Peyer's patch (tissue), 4 donors: Measurements from ENCODE around the gene PDLIM7. TPM values are rescaled to one million over a fixed set of nuclear protein-coding genes. Genes with fewer than 3 reads are reported as not detected.

Experiments
- DNase-seq, 3 donors: peaks; one replicate each; pipeline ENCODE4 v3.0.0-alpha.2; 2017 to 2019
- H3K27ac ChIP-seq, 4 donors: fragments of 200-600 bp; sonication (generic); one replicate each; pipeline ENCODE4 v1.5.1; 2016 to 2019
- H3K27me3 ChIP-seq, 2 donors: fragments of 200-600 bp; sonication (generic); one replicate each; pipeline ENCODE4 v1.5.1; 2019
- H3K36me3 ChIP-seq, 3 donors: fragments of 200-600 bp; sonication (generic); one replicate each; pipeline ENCODE4 v1.5.1; 2016 to 2019
- H3K4me1 ChIP-seq, 4 donors: fragments of 200-600 bp; sonication (generic); one replicate each; pipeline ENCODE4 v1.5.1; 2016 to 2019
- H3K4me3 ChIP-seq, 4 donors: fragments of 200-600 bp; sonication (generic); 1 replicate in 3 of 4; 2 replicates in 1 of 4; pipeline ENCODE4 v1.5.1; 2016 to 2019; ENCODE audit warnings: mild to moderate bottlenecking in 1 of 4
- H3K9me3 ChIP-seq, 4 donors: fragments of 200-600 bp; sonication (generic); one replicate each; pipeline ENCODE4 v1.5.1; 2016 to 2019; ENCODE audit warnings: mild to moderate bottlenecking in 1 of 4
- POLR2A ChIP-seq, 2 donors: fragments of 450-650 bp; IDR thresholded peaks; one replicate each; pipeline ENCODE4 v1.5.1; 2017; ENCODE audit warnings: antibody characterized with exemption in 2 of 2, mild to moderate bottlenecking in 2 of 2, moderate library complexity in 2 of 2
- total RNA-seq, 4 donors: library from RNA; depleted of rRNA; stranded (reverse); fragments of >200 nt; gene quantifications; one replicate each; pipeline ENCODE4 v1.1.0, GENCODE V29; 2016
- TF ChIP-seq, protein P1 (sequence below), 6 experiments: fragments of 450-650 bp in 4 of 6; fragments of 200-600 bp in 2 of 6; sonication (generic) in 1 of 6; IDR thresholded peaks; one replicate each; pipeline ENCODE4 v1.5.1; 2017 to 2019; ENCODE audit warnings: antibody characterized with exemption in 6 of 6, mild to moderate bottlenecking in 3 of 6, moderate library complexity in 1 of 6

The PDLIM7 gene
- total RNA-seq, 4 donors from 2014 or later: 17.4 to 137 (median 23.3) TPM

DNA sequence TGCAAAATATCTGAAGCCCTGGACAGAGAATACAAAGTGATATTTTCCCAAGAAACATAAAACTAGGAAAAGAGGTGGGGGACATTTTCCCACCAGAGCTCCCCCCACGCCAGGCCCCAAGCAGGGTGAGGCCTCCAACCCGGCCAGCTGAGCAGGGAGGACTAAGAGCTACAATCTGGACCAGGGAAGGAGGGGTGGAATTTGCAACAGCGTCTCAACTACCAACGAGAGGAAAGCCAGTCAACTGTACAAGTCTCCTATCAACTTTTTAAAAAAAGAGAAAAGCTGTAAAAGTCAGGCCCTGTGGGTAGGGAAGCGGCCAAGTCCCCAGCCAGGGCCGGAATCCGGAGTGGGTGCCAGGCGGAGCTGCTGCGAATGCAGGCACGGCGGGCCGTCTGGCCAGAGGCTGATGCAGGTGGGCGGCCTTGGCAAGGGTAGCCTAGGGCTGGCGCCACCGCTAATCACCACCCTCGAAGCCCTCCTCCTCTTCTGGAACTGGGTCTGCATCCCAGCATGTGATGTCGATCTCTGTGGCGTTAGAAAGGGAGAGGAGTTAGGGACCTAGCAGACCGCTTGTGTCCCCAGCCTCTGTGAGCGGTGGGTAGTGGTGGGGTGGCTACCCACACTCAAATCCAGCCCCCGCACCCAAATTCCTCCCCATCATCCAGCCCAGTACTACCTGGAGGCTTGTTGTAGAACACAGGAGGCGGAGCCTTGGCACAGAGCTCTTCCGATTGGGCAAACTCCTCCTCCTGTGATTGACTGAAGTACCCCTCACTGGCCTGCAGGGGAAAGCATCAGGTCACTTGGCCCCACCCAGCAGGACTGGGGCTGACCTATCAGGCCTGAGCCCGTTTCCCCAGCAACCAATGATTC lies 40.2 kb downstream of the PDLIM7 start:
- Histone ChIP-seq H3K36me3 (no peaks in the 10 kb centered on the region), H3K4me1 (peaks cover 3 to 24% (median 10%) of the 10 kb centered on the region in 4 donors), H3K4me3 (no peak overlapping the region), H3K27me3 (no peaks in the 10 kb centered on the region), H3K27ac (peak overlapping the region in 2 of 4 donors; percentile 15 to 92), H3K9me3 (no peaks in the 10 kb centered on the region)
- peak; percentile 52 to 85 (median 72) for DNase-seq
- TF ChIP-seq, protein P1, sequence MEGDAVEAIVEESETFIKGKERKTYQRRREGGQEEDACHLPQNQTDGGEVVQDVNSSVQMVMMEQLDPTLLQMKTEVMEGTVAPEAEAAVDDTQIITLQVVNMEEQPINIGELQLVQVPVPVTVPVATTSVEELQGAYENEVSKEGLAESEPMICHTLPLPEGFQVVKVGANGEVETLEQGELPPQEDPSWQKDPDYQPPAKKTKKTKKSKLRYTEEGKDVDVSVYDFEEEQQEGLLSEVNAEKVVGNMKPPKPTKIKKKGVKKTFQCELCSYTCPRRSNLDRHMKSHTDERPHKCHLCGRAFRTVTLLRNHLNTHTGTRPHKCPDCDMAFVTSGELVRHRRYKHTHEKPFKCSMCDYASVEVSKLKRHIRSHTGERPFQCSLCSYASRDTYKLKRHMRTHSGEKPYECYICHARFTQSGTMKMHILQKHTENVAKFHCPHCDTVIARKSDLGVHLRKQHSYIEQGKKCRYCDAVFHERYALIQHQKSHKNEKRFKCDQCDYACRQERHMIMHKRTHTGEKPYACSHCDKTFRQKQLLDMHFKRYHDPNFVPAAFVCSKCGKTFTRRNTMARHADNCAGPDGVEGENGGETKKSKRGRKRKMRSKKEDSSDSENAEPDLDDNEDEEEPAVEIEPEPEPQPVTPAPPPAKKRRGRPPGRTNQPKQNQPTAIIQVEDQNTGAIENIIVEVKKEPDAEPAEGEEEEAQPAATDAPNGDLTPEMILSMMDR (IDR thresholded peaks at IDR 0.05): peak; percentile 40 to 71 (median 62)
- TF ChIP-seq POLR2A (IDR thresholded peaks at IDR 0.05): no peak

GRCh38 chr5:177456591-177456964 lies 40.8 kb downstream of the PDLIM7 start:
- TF ChIP-seq, protein P1 (IDR thresholded peaks at IDR 0.05): peak in 1 of 6 experiments; percentile 19
- no peak for TF ChIP-seq POLR2A (IDR thresholded peaks at IDR 0.05)
- Histone ChIP-seq H3K4me1 (peaks cover 3 to 24% (median 10%) of the 10 kb centered on the region in 4 donors), H3K36me3 (no peaks in the 10 kb centered on the region), H3K27me3 (no peaks in the 10 kb centered on the region), H3K9me3 (no peaks in the 10 kb centered on the region), H3K4me3 (no peak overlapping the region), H3K27ac (peak overlapping the region in 1 of 4 donors; percentile 92)
- no peak for DNase-seq

- Histone ChIP-seq H3K27me3 (no peaks in the 10 kb centered on the region), H3K36me3 (no peaks in the 10 kb centered on the region), H3K4me1 (peaks cover 3 to 24% (median 10%) of the 10 kb centered on the region in 4 donors), H3K9me3 (no peaks in the 10 kb centered on the region), H3K27ac (peak overlapping the region; percentile 80 to 95 (median 91)), H3K4me3 (peak overlapping the region; percentile 71 to 92 (median 74))
- peak; percentile 97 to 98 (median 98) for DNase-seq
- TF ChIP-seq, protein P1 (IDR thresholded peaks at IDR 0.05): peak; percentile 80 to 99 (median 91)
- TF ChIP-seq POLR2A (IDR thresholded peaks at IDR 0.05): peak in 1 of 2 donors; percentile 11
These were observed 41.5 kb downstream of the PDLIM7 start for GRCh38 chr5:177455661-177456590.

- peak; percentile 39 to 43 for TF ChIP-seq POLR2A (IDR thresholded peaks at IDR 0.05)
- TF ChIP-seq, protein P1 (IDR thresholded peaks at IDR 0.05): peak; percentile 72 to 87 (median 82)
- H3K27ac ChIP-seq: peak overlapping the region; percentile 80 to 95 (median 91)
- H3K4me1 ChIP-seq: peaks cover 3 to 24% (median 10%) of the 10 kb centered on the region in 4 donors
- no peaks in the 10 kb centered on the region for H3K9me3 ChIP-seq
- peak; percentile 89 to 96 (median 93) for DNase-seq
- no peaks in the 10 kb centered on the region for H3K36me3 ChIP-seq
- H3K4me3 ChIP-seq: peak overlapping the region; percentile 71 to 92 (median 74)
- no peaks in the 10 kb centered on the region for H3K27me3 ChIP-seq
These were observed 42.3 kb downstream of the PDLIM7 start for GRCh38 chr5:177455036-177455660.
